GM18499 (cell line): Measurements from ENCODE around the gene PHLDB2.
A peak's percentile ranks its signal among the peaks of the same experiment; 100 is the strongest.

Source experiments
- ATAC-seq: cut with Tn5 transposase; IDR thresholded peaks from one replicate; pipeline ENCODE4 v1.9.1; 2021; ENCODE audit warnings: moderate number of reproducible peaks; ENCODE audit not compliant: insufficient read depth, unreplicated experiment

Gene PHLDB2

GRCh38 chr3:111874177-111874820, 15.2 kb downstream of the PHLDB2 start:
- ATAC-seq, result no peak

GRCh38 chr3:111881480-111881879, 22.4 kb downstream of the PHLDB2 start:
- ATAC-seq, result no peak

GRCh38 chr3:111882194-111882593, 23.1 kb downstream of the PHLDB2 start:
- ATAC-seq, result no peak

- peak; percentile 100 for ATAC-seq
Observed at GRCh38 chr3:111882799-111883198, 23.7 kb downstream of the PHLDB2 start.

- ATAC-seq, result no peak
Observed at GRCh38 chr3:111884411-111885018, 25.4 kb downstream of the PHLDB2 start.

GRCh38 chr3:111885578-111885977, 26.5 kb downstream of the PHLDB2 start:
- no peak for ATAC-seq

- ATAC-seq, result no peak
Observed at GRCh38 chr3:111890051-111890580, 31.1 kb downstream of the PHLDB2 start.

GRCh38 chr3:111892070-111892469, 33.0 kb downstream of the PHLDB2 start:
- ATAC-seq, result no peak

- no peak for ATAC-seq
Observed at GRCh38 chr3:111895071-111895470, 36.0 kb downstream of the PHLDB2 start.

GRCh38 chr3:111899966-111900365, 40.9 kb downstream of the PHLDB2 start:
- ATAC-seq, result no peak

GRCh38 chr3:111901637-111902036, 42.6 kb downstream of the PHLDB2 start:
- ATAC-seq, result no peak

- no peak for ATAC-seq
Observed at GRCh38 chr3:111902534-111902933, 43.5 kb downstream of the PHLDB2 start.

GRCh38 chr3:111903067-111903511, 44.0 kb downstream of the PHLDB2 start:
- no peak for ATAC-seq

GRCh38 chr3:111904376-111905241, 45.5 kb downstream of the PHLDB2 start:
- no peak for ATAC-seq

GRCh38 chr3:111906656-111907055, 47.6 kb downstream of the PHLDB2 start:
- ATAC-seq, result no peak

- no peak for ATAC-seq
Observed at GRCh38 chr3:111907151-111907550, 48.1 kb downstream of the PHLDB2 start.

GRCh38 chr3:111910806-111911205, 51.7 kb downstream of the PHLDB2 start:
- ATAC-seq, result no peak

GRCh38 chr3:111911446-111911845, 52.4 kb downstream of the PHLDB2 start:
- ATAC-seq, result no peak

GRCh38 chr3:111913163-111913763, 54.2 kb downstream of the PHLDB2 start:
- ATAC-seq, result no peak

- no peak for ATAC-seq
Observed at GRCh38 chr3:111915905-111916304, 56.8 kb downstream of the PHLDB2 start.

GRCh38 chr3:111917300-111917699, 58.2 kb downstream of the PHLDB2 start:
- ATAC-seq, result no peak
